GM21717 (cell line): ENCODE results near the gene HNF1B.
"Not testable (repeated sequence)": the region's sequence is repeated elsewhere in the genome, so short reads cannot be mapped to it uniquely, and the experiment has no call there.

ENCODE experiments used
- ATAC-seq: cut with Tn5 transposase; IDR thresholded peaks from one replicate; pipeline ENCODE4 v1.9.1; 2021; ENCODE audit warnings: mild to moderate bottlenecking, moderate library complexity; ENCODE audit not compliant: unreplicated experiment

HNF1B gene

DNA sequence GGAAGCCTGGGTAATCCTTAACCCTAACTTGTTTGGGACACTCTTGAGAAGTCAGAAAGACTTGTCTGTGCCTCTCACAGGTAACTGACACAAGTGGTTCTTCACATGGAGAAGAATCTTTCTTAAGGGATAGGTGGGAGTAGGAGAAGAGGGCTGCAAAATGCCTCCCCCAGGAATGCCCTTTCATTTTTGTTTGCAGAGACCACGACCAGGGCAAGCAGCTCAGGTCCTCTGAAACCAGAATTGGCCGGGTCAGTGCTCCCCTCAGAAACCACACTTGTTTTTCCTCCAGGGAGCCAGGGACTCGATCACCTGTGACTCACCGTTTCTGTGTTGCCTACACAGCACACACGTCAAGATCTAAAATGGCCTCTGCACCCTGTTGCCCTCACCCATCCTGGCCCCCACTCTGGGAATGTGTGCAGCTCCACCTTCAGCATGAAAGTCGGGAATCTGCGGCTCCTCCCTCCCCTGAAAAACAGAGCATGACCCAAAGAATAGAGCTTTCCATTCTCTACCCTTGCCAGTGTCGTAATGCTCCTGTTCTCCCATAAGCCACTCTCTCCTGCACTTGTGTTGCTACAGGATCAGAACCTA is 36.1 kb downstream of the HNF1B start:
- no peak for ATAC-seq

DNA sequence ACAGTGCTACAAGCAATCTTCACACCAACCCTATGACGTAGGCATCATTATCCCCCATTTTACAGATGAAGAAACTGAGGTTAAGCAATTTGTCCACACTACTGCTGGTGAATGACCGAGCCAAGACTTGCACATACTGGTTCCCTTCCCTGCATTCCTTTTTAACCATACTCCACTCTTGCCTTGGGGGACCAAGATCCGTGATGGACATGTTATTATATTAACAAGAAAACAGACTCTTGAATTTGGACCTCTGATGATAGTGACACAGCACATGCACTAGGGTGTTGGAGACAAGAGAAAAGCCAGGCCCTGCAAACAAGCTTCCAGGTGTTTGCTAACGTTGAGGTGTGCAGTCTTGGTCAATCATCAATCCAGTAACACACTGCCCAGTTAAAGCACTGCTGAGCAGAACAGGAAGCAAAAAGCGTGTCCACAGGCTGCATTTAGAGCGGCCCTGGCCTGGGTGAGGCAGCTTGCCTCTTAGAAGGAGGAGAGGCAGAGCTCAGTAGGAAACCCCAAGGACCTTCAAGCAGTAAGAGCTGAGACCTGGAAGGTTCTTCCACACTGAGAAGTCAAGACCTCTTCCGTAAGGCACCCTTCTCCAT is 36.7 kb downstream of the HNF1B start:
- no peak for ATAC-seq

GRCh38 chr17:37706446-37706845 is 38.4 kb downstream of the HNF1B start:
- no peak for ATAC-seq

GRCh38 chr17:37702598-37702997 is 42.3 kb downstream of the HNF1B start:
- ATAC-seq, result no peak

GRCh38 chr17:37701496-37701898 is 43.4 kb downstream of the HNF1B start:
- ATAC-seq, result no peak

- ATAC-seq, result no peak
These were observed 44.0 kb downstream of the HNF1B start for GRCh38 chr17:37700881-37701280.

- no peak for ATAC-seq
These were observed 45.4 kb downstream of the HNF1B start for GRCh38 chr17:37699285-37699973.

- no peak for ATAC-seq
These were observed 46.0 kb downstream of the HNF1B start for GRCh38 chr17:37698911-37699255.

DNA sequence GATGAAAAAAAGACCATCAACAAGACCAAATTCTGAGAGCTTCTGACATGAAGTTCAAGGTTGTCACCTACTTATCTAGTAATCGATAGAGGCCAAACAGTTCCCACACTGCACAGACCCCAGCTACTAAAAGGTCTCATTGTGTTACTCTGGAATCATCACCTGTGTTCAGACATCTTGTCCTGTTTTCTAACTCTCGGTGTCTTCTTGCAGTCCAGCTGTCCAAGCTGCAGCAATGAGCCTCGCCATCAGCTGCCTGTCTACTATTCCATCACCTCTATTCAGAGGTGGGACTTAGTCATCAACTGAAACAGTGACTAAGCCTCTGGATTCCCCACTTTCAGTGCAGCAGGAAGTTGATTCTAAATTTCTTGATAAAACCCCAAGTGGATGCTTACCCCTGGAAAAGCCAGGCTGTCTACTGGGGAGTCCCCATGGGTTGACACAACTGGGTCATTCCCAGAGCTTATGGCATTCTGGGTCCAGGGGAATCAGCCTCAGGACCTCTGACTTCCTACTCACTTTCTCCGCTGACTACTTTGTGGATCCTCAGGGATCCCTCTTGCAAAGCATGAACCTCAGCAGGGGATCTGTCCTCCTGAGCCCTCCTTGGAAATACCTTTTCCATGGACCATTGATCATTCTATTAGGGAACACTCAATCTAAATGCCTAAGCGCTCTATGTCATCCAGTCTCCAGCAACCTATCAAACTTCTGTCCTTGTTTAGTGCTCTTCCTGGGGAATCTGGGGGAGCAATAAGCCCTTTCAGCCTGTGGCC is 46.5 kb downstream of the HNF1B start:
- no peak for ATAC-seq

GRCh38 chr17:37697381-37697780 is 47.5 kb downstream of the HNF1B start:
- ATAC-seq, result no peak

DNA sequence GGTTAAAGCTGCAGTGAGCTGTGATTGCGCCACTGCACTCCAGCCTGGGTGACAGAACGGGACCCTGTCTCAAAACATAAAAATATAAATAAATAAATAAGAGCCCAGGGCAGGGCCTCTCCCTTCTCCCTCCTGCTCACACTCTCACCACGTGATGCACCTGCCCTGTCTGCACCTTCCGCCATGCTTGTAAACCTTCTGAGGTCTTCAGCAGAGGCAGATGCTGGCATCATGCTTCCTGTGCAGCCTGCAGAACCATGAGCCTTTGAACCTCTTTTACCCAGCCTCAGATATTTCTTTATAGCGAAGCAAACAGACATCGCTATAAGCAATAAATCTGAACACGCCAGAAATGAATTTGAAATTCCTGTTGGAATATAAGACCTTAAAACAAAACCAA is 48.5 kb downstream of the HNF1B start:
- ATAC-seq, result no peak

- ATAC-seq, result no peak
These were observed 49.1 kb downstream of the HNF1B start for GRCh38 chr17:37695726-37696125.

GRCh38 chr17:37694734-37695133 is 50.1 kb downstream of the HNF1B start:
- ATAC-seq, result no peak

DNA sequence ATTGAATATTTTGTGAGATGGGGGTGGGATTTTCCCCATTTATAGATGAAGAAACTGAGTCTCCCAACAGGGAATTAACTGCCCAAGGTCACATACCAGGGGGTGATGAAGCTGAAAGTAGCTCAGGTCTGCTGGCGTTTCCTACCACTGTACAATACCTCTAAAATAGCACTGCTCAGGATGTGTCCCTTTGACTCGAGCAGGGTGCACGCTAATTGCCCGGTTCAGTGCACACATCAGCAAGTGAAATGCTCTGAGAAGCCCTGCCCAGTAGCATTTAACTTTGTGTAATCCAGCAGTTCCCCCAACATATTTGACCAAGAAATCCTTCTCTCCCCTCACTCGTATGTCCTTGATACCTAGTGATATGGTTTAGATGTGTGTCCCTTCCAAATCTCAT is 51.5 kb downstream of the HNF1B start:
- no peak for ATAC-seq

DNA sequence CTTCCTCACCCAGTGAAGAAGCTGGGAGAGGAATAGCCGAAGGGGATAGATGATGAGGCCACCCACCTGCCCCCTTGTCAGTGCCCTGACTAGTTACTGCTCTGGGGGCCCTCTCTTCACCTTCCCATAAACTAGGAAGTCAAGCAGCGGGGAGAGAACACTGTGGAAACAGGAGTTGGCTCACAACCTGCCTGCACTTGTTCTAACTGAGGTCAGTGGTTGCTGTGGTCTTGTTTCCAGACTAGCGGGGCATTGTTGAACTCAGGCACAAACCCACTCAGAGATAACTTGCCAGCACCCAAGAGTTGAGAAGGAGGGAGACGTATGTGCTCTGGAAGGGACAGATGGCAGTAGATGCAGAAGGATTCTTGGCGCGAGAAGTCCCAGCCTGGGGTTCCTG is 53.1 kb downstream of the HNF1B start:
- ATAC-seq, result no peak

DNA sequence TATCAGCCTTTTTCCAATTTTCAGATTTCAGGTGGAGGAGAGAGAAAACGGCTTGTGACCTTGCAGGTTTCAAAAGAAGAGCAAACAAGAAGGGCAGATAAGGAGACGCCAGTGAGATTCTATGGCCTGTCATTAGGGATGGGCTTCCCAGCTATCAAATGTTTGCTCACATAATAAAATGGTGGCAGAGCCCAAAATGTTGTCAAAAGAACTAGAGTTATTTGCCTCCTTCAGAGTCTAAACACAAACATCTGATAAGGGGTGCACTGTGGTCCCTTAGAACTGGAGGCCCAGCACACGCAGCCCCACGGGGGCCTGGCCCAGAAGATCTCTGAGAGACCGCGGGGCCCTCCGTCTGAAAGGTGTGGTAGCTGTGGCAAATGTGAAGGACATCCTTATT is 55.5 kb downstream of the HNF1B start:
- ATAC-seq, result no peak

DNA sequence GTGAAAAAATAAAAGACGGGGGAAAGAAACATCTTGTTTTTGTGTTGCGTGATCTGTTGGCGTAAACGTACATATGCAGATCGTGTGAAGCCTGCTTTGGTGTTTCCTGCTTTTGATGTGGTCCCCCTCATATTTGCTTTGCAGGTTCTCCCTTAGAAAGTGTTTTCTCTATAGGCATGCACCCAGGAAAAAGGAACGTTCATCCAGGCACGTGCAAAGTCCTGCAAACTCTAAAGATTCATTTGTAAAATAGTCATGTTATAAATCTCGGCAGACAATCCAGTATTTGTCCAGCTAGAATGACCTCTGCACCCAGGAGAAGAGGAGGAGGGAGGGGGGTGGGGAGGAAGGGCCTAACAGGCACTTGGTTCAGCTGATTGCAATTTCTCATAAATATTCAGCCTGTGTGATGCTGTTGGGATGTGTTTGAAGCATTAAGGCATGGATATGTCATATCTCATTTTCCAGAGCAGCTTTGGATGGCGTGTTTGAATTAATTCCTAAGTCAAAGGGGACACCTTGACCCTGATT is 61.3 kb downstream of the HNF1B start:
- ATAC-seq, result no peak

DNA sequence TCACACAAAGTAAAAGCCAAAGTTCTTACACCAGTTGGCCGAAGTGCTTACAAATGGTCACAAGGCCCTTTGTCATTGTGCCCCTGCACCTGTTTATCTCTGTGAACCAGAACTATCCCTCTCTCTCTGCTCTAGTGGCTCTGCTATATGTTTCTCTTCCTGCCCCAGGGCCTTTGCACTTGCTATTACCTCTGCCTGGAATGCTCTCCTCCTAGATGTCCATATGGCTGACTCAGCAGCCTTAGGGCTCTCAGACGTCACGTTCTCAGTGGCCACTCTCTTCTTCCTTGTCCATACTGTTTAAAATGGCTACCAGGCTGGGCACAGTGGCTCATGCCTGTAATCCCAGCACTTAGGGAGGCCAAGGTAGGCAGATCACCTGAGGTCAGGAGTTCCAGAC is 62.9 kb downstream of the HNF1B start:
- no peak for ATAC-seq

- ATAC-seq, result not testable (repeated sequence)
These were observed 64.9 kb downstream of the HNF1B start for GRCh38 chr17:37679995-37680394.

GRCh38 chr17:37678036-37678435 is 66.8 kb downstream of the HNF1B start:
- no peak for ATAC-seq

GRCh38 chr17:37677021-37677420 is 67.8 kb downstream of the HNF1B start:
- ATAC-seq, result no peak
